HS-27A (cell line): Measurements from ENCODE around the gene MOGAT1.
"Not testable (repeated sequence)": the region's sequence is repeated elsewhere in the genome, so short reads cannot be mapped to it uniquely, and the experiment has no call there.

Experiments
- DNase-seq: peaks from one replicate; pipeline ENCODE4 v3.0.0-alpha.2; 2012; ENCODE audit warnings: low read depth, missing footprints

MOGAT1 gene

DNA sequence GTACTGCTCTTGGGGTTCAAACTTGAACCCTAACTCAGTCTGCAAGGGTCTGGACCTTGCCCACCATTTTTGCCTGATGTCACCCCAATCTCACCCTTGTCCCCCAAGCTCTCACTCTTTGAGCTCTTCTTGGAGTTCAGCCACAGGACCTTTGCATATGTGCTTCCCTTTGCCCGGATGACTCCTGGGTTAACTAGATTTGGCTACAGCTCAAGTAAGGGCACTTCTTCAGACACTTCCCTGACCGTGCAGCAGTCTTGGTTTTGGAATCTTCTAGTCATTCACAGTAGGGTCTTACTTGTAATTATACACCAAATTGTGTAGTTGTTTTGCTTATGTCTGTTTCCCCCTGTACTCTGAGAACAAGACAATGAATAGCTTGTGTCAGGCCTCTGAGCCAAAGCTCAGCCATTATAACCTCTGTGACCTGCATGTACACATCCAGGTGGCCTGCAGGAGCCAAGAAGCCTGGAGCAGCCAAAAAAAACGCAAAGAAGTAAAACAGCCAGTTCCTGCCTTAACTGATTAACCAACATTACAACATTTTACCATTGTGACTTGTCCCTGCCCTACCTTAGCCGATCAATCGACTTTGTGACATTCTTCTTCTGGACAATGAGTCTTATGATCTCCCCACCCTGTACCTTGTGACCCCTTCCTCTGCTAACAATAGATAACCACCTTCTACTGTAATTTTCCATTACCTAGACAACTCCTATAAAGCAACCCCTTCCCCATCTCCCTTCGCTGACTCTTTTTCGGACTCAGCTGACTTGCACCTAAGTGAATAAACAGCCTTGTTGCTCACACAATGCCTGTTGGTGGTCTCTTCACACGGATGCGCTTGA, 1.0 kb upstream of the MOGAT1 start:
- no peak for DNase-seq

DNA sequence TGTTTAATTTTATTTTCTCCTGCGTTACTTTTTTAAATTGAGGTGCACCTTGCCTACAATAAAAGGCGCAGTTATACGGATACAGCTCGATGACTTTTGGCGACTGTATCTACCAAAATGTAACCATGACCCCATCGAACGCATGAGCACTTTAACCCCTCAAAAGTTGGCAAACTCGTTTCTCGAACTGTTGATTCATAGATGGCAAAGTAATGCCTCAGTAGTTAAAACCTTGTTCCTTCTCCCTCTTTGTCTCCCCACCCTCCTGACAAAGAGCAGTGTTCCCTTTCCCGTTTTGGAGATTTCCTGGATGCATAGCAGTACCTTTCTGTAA, 577 bp downstream of the MOGAT1 start:
- DNase-seq: no peak

DNA sequence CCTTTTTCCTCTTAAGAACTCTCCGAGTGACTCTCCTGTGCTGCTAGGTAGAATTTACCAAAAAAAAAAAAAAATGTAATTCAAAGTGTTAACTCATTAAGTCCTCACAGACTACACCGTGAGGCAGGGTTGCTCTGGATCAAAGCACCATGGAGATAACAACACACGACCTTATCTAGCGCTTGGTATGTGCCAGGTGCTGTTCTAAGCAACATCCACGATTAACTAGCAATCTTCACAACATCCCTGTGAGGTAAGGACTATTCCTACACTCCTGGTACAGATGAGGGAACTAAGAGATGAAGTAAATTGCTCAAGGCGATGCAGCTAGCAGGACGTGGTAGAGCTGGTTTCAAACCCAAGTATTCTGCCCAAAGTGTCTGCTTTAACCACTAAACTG, 1.8 kb downstream of the MOGAT1 start:
- DNase-seq: no peak

DNA sequence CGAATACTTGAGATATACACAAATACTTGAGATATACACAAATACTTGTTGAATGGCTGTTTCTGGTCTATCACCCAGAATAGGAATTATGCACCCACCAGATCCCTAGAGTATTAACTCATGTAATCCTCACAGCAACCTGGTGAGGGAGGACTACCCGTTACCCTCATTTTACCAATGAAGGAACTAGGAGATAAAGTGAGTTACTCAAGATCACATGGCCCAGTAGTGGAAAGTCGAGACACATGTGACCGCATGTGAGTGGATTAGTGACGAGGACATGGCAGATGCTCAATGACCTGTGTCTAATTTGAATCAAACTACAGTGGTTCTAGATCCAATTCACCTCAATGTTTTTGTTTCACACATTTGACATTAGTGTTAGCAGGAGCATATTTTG, 2.4 kb downstream of the MOGAT1 start:
- DNase-seq: no peak

DNA sequence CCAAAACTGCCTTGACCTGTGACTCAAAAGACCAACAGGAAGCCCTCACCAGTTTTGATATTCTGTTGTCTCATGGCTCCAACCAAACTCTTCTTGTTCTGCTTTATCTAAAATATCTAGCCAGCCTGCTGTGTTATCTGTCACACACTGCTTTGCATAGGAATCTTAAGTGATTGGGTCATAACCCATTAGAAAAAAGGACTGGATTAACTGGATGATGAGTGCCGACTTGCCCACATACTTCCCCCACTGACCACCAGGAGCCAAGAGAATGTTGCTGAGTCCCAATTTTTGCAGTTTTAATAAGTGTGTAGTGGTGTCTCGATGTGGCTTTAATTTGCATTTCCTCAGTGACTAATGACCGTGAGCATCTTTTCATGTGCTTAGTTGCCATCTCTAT, 6.5 kb downstream of the MOGAT1 start:
- no peak for DNase-seq

DNA sequence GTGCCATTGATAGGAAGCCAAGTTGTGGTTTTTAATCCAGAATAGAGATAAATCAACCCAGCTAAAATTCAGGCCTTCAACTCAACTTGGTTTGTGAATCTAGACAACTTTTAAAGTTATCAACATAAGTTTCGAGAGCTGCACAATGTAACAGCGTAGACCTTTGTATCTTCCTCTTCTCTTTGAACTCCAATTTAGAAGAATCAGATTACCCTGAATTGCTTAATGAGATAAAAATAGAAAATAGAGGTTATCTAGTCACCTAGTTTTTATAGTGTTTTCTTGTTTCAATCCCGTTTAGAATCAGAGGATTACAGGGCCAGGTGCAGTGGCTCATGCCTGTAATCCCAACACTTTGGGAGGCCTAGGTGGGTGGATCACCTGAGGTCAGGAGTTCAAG, 12.3 kb downstream of the MOGAT1 start:
- DNase-seq: no peak

DNA sequence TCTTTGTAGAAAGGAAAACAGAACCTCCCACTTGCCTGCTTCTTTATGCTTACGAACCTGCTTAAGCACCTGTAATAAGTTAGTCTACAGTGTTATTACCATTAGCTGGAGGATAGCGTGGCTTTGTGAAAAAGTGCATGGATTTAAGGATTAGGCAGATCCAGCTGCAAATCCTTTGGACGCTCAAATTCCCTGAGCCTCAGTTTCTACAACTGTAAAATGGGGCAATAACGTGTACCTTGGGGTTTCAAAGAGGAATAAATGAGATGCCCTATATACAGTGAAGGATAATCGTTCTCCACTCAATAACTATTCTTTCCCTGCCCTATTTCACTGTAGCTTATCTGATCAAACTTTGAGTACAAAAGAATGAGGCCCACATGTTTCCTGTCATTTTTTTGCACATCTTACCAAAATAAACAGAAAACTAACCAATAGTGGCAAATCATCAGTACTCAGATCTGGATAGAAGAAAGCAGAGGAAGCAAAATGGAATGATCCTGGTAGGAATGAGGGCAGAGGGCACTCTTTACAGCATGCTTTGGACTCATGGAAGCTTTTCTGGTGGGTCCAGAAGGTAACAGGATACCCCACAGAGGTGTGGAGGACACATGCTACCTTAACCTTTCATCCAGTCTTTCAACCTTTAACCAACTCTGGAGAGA, 14.8 kb downstream of the MOGAT1 start:
- DNase-seq: no peak

DNA sequence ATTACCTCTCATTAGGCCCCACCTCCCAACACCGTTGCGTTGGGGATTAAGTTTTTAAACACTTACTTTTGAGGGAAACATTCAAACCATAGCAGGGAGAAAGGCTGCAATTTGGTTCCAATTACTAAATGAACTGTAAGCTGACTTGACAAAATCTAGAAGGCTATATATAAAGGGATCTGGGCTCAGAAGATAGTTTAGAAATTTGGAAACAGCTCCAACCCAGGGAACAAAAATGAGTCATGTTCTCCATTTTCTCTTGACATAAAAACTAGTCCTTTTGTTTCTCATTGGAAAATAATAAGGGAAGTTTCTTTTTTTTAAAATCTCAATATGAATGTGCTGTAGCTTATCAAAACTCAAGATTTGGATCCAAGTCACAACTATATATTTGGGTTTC, 17.5 kb downstream of the MOGAT1 start:
- DNase-seq: no peak

DNA sequence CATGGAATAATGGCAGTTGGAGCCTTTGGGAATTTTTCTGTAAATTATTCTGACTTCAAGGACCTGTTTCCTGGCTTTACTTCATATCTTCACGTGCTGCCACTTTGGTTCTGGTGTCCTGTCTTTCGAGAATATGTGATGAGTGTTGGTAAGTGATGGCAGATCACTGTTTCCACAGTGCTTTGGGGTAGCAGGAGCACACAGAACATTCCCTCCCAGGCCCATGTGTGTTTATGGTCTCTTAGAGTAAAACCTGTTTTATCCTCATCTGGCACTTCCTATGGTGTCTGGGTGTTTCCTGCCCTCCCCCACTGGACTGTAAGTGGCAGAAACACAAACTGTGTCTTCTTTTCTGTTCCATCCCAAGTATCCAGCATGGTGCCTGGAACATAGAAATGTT, 17.9 kb downstream of the MOGAT1 start:
- no peak for DNase-seq

DNA sequence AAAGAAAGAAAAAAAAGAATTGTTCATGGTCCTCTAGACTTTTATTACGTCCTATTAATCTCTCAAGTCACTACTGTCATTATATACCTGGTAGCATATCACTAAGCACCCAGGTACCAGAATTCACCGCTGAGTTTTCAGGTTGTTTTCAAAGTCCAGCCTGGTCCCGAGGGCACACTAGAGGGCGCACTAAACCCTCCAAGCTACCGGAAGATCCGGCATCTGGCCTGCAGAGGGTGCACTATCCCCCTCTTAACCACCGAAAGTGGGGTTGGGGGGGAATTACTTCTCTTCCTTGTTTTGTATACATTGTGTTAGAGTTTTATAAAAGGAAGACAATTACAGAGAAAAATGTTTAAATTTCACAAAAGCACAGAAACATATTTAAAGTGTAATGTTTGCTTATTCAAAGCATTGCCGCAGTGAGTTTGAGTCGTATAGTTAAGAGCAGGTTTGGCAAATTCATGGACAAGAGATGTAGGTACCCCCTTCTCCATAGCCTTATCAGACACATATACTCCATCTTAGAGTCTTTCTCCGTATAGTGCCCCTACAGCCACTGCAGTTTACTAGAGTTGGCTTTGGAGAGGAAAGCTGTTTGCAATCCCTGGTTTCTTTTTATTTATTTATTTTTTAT, 19.2 kb downstream of the MOGAT1 start:
- peak; percentile 19 for DNase-seq

DNA sequence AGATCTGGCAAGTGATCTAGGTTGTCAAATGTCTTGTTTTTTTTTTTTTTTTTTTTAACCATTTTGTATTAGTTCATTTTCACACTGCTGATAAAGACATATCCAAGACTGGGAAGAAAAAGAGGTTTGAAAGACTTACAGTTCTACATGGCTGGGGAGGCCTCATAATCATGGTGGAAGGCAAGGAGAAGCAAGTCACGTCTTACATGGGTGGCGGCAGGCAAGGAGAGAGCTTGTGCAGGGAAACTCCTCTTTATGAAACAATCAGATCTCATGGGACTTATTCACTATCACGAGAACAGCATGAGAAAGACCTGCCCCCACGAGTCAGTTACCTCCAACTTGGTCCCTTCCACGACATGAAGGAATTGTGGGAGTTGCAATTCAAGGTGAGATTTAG, 22.0 kb downstream of the MOGAT1 start:
- DNase-seq: not testable (repeated sequence)

DNA sequence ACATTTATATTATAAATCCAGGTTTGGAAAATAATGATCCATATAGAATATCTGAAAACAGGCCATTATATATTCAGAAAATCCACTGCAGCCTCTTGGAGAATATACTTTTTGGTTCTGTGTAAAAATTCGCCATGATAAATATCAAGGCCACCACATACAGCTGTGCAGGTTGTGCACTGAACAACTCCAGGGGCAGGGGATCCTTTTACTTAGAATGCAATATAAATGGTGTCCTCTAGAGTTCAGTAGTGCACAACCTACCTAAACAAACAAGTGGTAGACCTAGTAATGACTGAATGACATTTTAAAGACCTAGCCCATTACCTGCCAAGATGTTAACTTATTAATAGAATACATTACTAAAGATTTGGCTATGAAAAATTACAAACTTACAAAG, 22.4 kb downstream of the MOGAT1 start:
- DNase-seq: no peak

DNA sequence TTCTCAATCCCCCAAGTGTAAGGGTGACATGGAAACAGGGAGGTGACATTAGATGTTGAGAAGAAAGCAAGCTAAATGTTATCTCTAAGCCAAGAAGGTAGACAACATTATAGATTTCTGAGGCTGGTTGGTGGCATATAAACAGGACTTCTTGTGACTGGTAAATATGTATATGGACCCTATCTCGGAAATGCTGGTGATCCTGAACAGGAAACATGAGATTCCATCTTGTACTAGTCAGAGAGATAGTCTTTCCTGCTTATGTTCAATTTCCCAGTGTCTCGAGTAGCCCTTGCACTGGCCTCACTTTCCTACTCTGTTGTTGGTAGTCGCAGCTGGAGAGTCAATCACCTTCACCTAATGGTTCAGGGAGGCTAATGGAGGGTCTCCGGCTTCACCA, 26.8 kb downstream of the MOGAT1 start:
- DNase-seq: no peak

DNA sequence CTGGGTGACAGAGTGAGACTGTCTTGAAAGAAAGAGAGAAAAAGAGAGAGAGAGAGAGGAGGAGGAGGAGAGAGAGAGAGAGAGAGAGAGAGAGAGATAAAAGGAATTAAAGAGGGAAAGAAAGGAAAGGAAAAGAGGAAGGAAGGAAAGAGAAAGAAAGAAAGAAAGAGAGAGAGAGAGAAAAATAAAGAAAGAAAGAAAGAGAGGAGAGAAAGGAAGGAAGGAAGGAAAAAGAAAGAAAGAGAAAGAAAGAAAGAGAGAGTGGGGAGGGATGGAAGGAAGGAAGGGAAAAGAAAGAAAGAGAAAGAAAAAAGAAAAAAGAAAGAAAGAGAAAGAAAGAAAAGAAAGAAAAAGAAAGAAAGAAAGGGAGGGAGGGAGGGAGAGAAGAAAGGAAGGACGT, 29.8 kb downstream of the MOGAT1 start:
- no peak for DNase-seq

DNA sequence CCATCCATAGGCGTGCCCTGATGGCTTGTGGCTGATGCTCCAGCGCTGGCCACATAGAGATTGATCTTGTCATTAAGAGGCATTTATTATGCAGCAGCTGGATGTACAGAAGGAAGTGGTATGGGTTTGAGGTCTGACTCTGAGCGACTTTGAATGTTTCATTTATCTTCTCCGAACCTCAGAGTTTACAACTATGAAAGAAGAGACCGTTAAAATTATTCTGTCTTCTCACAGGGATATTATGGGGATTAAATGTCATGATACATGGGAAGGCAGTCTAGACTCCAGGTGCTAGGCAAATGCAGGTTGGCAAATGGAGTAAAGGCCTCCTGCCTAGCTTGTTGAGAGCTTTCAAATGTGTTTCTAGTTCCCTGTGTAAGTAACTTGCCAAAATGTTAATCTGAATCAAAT, 30.3 kb downstream of the MOGAT1 start:
- no peak for DNase-seq

DNA sequence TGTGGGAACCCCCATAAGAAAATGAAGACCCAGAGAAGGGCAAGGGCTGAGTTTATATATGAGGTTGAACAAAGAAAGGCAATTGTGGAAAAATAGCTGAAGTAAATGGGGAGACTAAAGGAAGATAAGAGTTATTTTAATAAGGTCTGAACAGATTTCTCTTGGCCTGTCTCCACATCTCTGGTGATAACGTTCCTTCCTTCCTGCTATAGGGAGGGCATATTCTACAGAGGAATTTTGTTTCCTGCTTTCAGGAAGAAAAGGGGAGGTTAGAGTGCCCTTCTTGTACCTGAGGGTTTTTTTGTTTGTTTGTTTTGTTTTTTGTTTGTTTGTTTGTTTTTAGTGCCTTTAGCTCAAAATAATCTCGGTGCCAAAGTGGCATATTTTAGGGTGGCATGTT, 31.6 kb downstream of the MOGAT1 start:
- DNase-seq: no peak

DNA sequence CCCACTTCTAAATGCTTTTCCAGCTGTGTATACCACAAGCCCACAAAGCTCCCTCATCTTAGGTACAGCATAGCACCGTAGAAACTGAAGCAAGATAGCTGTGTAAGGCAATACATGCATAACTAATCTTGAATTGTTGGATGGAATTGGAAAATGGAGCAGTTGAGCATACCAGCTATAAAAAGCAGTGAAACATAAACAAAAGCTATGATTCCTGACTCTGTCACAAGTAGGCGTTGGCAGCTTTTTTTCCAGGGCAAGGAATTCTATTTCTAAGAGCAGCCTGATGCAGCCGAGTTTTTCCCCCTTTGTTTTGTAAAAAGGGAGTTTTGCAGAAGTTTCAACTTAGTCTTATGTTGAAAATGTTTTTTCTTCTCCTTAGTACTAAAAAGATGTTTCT, 32.4 kb downstream of the MOGAT1 start:
- DNase-seq: no peak

DNA sequence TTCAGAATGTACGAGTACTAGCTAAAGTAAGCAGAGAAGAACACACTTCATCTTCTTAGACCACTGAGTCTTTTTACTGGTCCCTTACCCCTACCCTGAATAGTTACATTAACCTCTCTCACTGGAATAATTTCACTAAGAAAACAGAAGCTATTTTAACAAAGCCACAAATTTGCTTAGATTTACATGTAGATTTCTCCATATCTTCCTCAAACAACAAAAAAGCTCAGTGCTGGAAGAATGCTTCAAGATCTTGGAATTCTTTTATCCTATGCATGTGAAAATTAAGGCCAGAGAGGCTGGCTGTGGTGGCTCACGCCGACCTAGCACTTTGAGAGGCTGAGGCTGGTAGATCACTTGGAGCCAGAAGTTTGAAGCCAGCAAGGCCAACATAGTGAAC, 35.2 kb downstream of the MOGAT1 start:
- no peak for DNase-seq

DNA sequence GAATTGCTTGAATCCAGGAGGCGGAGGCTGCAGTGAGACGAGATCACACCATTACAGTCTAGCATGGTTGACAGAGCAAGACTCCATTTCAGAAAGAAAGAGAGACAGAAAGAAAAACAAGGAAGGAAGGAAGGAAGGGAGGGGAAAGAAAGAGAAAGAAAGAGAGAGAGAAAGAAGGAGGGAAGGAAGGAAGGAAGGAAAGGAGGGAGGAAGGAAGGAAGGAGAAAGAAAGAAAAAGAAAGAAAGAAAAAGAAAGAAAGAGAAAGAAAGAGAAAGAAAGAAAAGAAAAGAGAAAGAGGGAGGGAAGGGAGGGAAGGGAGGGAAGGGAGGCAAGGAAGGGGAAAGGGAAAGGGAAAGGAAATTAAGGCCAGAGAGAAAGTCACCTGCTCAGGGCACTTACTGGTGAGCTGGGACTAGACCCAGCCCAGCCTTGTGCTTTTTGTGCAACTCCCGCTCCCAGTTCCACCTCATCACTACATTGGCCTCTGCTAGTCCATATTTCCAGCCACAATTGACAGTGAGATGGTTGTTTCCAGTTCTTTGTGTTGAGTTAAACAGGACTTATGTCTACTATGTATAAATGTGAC, 35.7 kb downstream of the MOGAT1 start:
- DNase-seq: no peak

DNA sequence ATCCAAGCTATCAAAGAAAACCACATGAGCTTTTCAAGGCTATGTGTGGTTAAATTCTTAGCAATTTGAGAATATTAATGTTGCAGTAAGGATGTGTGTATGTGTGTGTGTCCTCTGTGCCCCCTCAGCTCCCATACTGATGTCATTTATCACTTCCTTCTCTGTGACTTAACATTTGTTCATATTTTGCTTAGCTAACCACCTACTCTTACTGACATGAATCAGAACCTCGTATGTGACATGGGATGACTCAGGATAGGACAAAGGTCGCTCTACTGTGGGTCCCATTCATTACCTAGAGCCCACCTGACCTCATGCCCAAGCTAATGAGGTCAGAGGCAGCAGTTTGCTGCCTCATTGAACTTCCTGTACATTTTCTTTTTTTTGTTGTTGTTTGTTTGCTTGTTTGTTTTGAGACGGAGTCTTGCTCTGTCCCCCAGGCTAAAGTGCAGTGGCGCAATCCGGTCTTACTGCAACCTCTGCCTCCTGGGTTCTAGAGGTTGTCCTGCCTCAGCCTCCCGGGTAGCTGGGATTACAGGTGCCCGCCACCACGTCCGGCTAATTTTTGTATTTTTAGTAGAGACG, 36.3 kb downstream of the MOGAT1 start:
- no peak for DNase-seq

DNA sequence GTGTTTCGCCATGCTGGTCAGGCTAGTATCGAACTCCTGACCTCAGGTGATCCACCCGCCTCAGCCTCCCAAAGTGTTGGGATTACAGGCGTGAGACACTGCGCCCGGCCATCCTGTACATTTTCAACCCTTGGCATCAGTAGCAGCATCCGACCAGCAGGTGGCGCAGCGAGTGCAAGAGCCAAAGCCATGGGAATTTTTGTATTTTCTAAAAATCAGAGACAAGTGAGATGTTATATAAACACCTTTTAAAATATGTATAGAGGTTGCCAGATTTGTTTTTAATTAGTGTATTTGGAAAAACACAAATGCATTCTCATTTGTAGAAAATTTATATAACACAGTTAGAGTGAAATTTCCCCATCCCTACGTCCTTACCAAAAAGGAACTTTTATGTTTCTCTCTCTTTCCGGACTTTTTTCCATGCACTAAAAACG, 36.8 kb downstream of the MOGAT1 start:
- no peak for DNase-seq

DNA sequence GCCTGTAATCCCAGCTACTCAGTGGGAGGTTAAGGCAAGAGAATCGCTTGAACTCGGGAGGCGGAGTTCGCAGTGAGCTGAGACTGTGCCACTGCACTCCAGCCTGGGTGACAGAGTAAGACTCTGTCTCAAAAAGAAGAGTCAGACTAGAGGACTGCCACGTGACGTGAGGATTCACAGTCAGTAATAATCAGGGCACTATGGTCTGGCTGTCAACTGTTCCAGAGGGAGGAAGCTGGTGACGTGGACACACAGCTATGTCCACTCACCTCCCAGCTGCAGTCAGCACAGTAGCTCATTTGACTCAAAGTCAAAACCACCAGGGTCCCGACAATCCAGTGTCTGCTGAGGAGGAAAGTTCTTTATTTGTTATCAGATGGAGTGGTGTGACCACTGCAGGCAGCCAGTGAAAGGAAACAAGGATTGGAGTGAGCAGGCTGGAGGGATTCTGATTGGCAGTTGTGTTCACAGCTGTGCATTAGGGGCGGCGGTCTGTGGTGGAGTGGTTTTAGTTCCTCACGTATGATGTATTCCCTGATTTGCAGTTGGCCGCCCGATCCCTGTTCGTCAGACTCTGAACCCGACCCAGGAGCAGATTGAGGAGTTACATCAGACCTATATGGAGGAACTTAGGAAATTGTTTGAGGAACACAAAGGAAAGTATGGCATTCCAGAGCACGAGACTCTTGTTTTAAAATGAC, 37.9 kb downstream of the MOGAT1 start:
- peak; percentile 36 for DNase-seq
